ENCODE data around the gene PLPP4.

PLPP4 gene

DNA sequence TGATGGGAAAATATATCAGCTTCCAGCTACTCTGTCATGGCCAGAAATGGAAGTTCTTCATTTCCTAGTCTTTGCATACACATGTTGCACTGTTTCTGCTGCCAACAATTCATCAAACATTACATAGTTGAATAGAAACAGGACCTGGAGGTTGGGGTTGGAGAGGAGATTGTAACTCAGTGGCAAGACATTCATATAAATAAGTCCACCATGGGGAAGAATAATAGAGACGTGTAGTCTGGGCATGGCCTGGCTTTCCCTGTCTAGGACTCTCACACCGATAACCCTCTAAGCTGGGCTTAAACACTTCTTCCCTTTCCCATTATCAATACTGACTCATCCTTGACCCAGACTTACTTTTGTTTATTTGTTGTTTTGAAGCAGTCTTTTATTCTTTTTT is 155.7 kb downstream of the PLPP4 start:
- TF ChIP-seq, protein P1, sequence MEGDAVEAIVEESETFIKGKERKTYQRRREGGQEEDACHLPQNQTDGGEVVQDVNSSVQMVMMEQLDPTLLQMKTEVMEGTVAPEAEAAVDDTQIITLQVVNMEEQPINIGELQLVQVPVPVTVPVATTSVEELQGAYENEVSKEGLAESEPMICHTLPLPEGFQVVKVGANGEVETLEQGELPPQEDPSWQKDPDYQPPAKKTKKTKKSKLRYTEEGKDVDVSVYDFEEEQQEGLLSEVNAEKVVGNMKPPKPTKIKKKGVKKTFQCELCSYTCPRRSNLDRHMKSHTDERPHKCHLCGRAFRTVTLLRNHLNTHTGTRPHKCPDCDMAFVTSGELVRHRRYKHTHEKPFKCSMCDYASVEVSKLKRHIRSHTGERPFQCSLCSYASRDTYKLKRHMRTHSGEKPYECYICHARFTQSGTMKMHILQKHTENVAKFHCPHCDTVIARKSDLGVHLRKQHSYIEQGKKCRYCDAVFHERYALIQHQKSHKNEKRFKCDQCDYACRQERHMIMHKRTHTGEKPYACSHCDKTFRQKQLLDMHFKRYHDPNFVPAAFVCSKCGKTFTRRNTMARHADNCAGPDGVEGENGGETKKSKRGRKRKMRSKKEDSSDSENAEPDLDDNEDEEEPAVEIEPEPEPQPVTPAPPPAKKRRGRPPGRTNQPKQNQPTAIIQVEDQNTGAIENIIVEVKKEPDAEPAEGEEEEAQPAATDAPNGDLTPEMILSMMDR (IDR thresholded peaks at IDR 0.05; ENCODE audit: low read depth, low read length), result no peak
- TF ChIP-seq MYC (IDR thresholded peaks at IDR 0.05; ENCODE audit: low read depth, low read length) (no peak), POLR2A (IDR thresholded peaks at IDR 0.05; ENCODE audit: extremely low read depth, insufficient read length) (no peak)
- TF ChIP-seq, protein P2, sequence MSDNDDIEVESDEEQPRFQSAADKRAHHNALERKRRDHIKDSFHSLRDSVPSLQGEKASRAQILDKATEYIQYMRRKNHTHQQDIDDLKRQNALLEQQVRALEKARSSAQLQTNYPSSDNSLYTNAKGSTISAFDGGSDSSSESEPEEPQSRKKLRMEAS (IDR thresholded peaks at IDR 0.05; ENCODE audit: low read depth, low read length), result no peak
- no peak overlapping the region for H3K4me3 ChIP-seq (ENCODE audit: low read depth, low read length)
- no peak for DNase-seq (ENCODE audit: low read depth)

DNA sequence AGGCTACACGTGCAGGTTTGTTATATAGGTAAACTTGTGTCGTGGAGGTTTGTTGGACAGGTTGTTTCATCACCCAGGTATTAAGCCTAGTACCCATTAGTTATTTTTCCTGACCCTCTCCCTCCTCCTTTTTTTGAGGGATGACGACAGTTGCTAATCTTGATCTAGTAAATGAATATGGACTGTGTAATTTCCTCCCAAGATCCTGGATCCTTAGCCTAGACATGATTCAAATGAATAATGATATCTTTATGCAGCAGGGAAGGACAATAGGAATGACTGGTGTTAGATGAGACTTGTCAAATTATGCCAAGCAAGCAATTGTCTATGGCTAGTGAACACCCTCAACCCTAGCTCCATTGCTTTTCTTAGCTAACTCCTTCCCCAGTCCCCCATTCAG is 156.2 kb downstream of the PLPP4 start:
- DNase-seq (ENCODE audit: low read depth), result no peak
- no peak for TF ChIP-seq MYC (IDR thresholded peaks at IDR 0.05; ENCODE audit: low read depth, low read length)
- TF ChIP-seq, protein P2 (IDR thresholded peaks at IDR 0.05; ENCODE audit: low read depth, low read length), result no peak

DNA sequence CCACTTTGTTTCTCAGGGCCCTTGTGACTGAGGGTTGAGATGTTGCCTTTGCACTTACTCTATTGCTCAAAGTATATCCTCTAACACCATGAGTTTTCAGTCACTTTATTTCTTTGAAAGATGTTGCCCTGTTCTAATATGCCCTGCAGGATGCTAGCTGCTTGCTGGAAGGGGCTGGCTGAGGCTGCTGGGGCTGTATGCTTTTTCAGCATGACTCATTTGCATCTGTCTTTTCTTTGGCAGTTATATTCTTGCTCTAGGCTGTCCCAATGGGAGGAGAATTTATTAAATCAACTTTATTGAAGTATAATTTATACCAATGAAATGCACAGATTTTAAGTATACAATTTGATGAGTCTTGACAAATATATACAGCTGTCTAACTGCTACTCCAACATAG is 157.7 kb downstream of the PLPP4 start:
- no peak overlapping the region for H3K4me3 ChIP-seq (ENCODE audit: low read depth, low read length)
- TF ChIP-seq MYC (IDR thresholded peaks at IDR 0.05; ENCODE audit: low read depth, low read length) (no peak), POLR2A (IDR thresholded peaks at IDR 0.05; ENCODE audit: extremely low read depth, insufficient read length) (no peak)
- TF ChIP-seq, protein P2 (IDR thresholded peaks at IDR 0.05; ENCODE audit: low read depth, low read length), result no peak
- TF ChIP-seq, protein P1 (IDR thresholded peaks at IDR 0.05; ENCODE audit: low read depth, low read length), result no peak
- DNase-seq (ENCODE audit: low read depth), result no peak

More for the DNA sequence above, 156.2 kb downstream of the PLPP4 start:
- H3K4me3 ChIP-seq (ENCODE audit: low read depth, low read length), result no peak overlapping the region

DNA sequence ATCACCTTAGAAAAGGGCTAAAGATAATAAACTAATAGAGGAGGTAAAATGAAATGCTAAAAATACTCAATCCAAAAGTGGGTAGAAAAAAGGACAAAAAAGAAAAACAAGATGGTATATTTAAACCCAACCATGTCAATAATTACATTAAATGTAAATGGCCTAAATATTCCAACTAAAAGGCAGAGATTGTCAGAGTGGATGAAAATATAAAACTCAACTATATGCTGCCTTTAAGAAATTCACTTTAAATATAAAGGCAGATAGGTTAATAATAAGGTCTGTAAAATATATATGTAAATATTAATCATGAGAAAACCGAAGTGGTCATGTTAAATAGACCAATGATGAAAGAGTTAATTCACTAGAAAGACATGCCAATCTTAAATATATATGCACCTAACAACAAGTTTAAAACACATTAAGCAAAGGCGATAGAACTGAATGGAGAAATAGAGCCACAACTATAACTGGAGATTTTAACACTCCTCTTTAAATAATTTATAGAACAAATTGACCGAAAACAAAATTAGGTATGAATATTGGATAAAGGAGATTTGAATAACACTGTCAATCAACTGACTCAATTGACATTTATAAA is 159.4 kb downstream of the PLPP4 start:
- TF ChIP-seq, protein P2 (IDR thresholded peaks at IDR 0.05; ENCODE audit: low read depth, low read length), result no peak
- TF ChIP-seq MYC (IDR thresholded peaks at IDR 0.05; ENCODE audit: low read depth, low read length), result no peak
- TF ChIP-seq, protein P1 (IDR thresholded peaks at IDR 0.05; ENCODE audit: low read depth, low read length), result no peak
- TF ChIP-seq POLR2A (IDR thresholded peaks at IDR 0.05; ENCODE audit: extremely low read depth, insufficient read length), result no peak
- no peak for DNase-seq (ENCODE audit: low read depth)
- no peak overlapping the region for H3K4me3 ChIP-seq (ENCODE audit: low read depth, low read length)

DNA sequence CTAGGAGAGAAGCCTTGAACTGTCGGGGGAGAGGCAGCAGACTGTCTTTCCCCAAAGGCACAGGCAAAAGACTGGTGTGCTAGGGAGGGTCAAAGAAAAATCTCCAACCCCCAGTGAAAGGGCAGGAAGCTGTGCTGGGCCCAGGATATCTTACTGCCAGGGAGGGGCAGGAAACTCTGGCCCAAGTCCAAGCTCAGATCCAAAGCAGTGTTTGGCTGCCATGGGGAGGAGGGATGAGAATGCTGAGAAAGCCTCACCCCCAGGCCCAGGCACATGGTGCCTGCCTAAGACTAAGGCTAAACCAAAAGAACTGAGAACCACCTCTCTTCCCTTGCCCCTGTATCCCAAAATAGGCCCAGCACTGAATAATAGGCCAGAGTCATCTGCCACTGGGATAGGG is 171.2 kb downstream of the PLPP4 start:
- DNase-seq (ENCODE audit: low read depth), result no peak
- TF ChIP-seq POLR2A (IDR thresholded peaks at IDR 0.05; ENCODE audit: extremely low read depth, insufficient read length) (no peak), MYC (IDR thresholded peaks at IDR 0.05; ENCODE audit: low read depth, low read length) (no peak)
- TF ChIP-seq, protein P1 (IDR thresholded peaks at IDR 0.05; ENCODE audit: low read depth, low read length), result no peak
- TF ChIP-seq, protein P2 (IDR thresholded peaks at IDR 0.05; ENCODE audit: low read depth, low read length), result no peak
- H3K4me3 ChIP-seq (ENCODE audit: low read depth, low read length), result no peak overlapping the region

DNA sequence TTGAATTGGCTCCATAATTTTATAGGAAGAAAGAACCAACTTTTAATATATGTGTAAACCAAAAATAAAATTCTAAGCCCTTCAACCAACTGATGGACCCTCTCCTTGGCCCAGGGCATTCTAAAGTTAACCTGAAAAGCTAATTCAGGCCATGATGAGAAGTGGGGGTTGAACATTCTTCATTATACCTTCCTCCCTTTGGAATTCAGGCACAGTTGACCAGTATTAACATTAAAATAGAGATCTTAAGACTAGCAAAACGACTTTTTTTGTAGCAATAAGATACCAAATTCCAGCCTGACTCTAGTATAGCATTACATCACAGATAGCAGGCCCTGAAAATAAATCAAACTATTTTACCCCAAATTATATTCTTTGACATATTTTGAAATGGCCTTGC is 173.2 kb downstream of the PLPP4 start:
- DNase-seq (ENCODE audit: low read depth), result no peak
- no peak overlapping the region for H3K4me3 ChIP-seq (ENCODE audit: low read depth, low read length)
- TF ChIP-seq, protein P2 (IDR thresholded peaks at IDR 0.05; ENCODE audit: low read depth, low read length), result no peak

All from NB4 (cell line).